Endothelial cell of hepatic sinusoid (primary cell): ENCODE measurements around the gene XPO4.
"Not testable (repeated sequence)": the region's sequence is repeated elsewhere in the genome, so short reads cannot be mapped to it uniquely, and the experiment has no call there.

Source experiments
- in situ Hi-C: cut with HindIII; loops from 2 replicates; pipeline ENCODE4 v1.10.0; 2017; ENCODE audit warnings: low sequenced_read_pairs

Gene XPO4

GRCh38 chr13:20894245-20894644 lies 8.3 kb downstream of the XPO4 start:
- in situ Hi-C loops = no loop called here

- in situ Hi-C loops = no loop called here
Measured at GRCh38 chr13:20891768-20892167, 10.8 kb downstream of the XPO4 start.

- in situ Hi-C loops = no loop called here
Measured at GRCh38 chr13:20891034-20891433, 11.5 kb downstream of the XPO4 start.

- in situ Hi-C loops = not testable (repeated sequence)
Measured at GRCh38 chr13:20890540-20890939, 12.0 kb downstream of the XPO4 start.

- in situ Hi-C loops = no loop called here
Measured at GRCh38 chr13:20882206-20882605, 20.3 kb downstream of the XPO4 start.

- in situ Hi-C loops = no loop called here
Measured at GRCh38 chr13:20877902-20878301, 24.6 kb downstream of the XPO4 start.

GRCh38 chr13:20876802-20877201 lies 25.7 kb downstream of the XPO4 start:
- in situ Hi-C loops = not testable (repeated sequence)

- in situ Hi-C loops = not testable (repeated sequence)
Measured at GRCh38 chr13:20874439-20874838, 28.1 kb downstream of the XPO4 start.

GRCh38 chr13:20873348-20873747 lies 29.2 kb downstream of the XPO4 start:
- in situ Hi-C loops = no loop called here

GRCh38 chr13:20870829-20871228 lies 31.7 kb downstream of the XPO4 start:
- in situ Hi-C loops = no loop called here

- in situ Hi-C loops = no loop called here
Measured at GRCh38 chr13:20869540-20869939, 33.0 kb downstream of the XPO4 start.

GRCh38 chr13:20867408-20867807 lies 35.1 kb downstream of the XPO4 start:
- in situ Hi-C loops = no loop called here

- in situ Hi-C loops = not testable (repeated sequence)
Measured at GRCh38 chr13:20861666-20862065, 40.9 kb downstream of the XPO4 start.

- in situ Hi-C loops = no loop called here
Measured at GRCh38 chr13:20860844-20861243, 41.7 kb downstream of the XPO4 start.

GRCh38 chr13:20856650-20857049 lies 45.9 kb downstream of the XPO4 start:
- in situ Hi-C loops = no loop called here

GRCh38 chr13:20851844-20852402 lies 50.6 kb downstream of the XPO4 start:
- in situ Hi-C loops = no loop called here

GRCh38 chr13:20848944-20849343 lies 53.6 kb downstream of the XPO4 start:
- in situ Hi-C loops = loop anchor here (10.0 kb wide), 2 partner anchors 76 to 654 kb away; partner anchors contain the start of gene GJB2

- in situ Hi-C loops = loop anchor here (10.0 kb wide), 2 partner anchors 77 to 653 kb away; partner anchors contain the start of gene GJB2
Measured at GRCh38 chr13:20848203-20848602, 54.3 kb downstream of the XPO4 start.

GRCh38 chr13:20847296-20847695 lies 55.2 kb downstream of the XPO4 start:
- in situ Hi-C loops = loop anchor here (10.0 kb wide), 2 partner anchors 78 to 652 kb away; partner anchors contain the start of gene GJB2

GRCh38 chr13:20843166-20843565 lies 59.4 kb downstream of the XPO4 start:
- in situ Hi-C loops = loop anchor here (10.0 kb wide), 2 partner anchors 82 to 648 kb away; partner anchors contain the start of gene GJB2

- in situ Hi-C loops = loop anchor here (10.0 kb wide), 2 partner anchors 84 to 646 kb away; partner anchors contain the start of gene GJB2
Measured at GRCh38 chr13:20840568-20840967, 62.0 kb downstream of the XPO4 start.

GRCh38 chr13:20833900-20834679 lies 68.5 kb downstream of the XPO4 start:
- in situ Hi-C loops = no loop called here
